WTC11 (cell line): ENCODE measurements around the gene GSG1L2. TPM values are rescaled to one million over a fixed set of nuclear protein-coding genes. Genes with fewer than 3 reads are reported as not detected.

Experiments used
- ATAC-seq: fragments of 200-7000 bp; cut with Tn5 transposase; 2 replicates; pipeline ENCODE4 v1.10.0; 2021; ENCODE audit warnings: mild to moderate bottlenecking, moderate library complexity
- CTCF ChIA-PET: fragments of 300-600 bp; sonication (Branson Sonifier 250); formaldehyde crosslinking; loops from one replicate; lab custom pipeline; 2021; ENCODE audit warnings: antibody characterized with exemption; lab: Charles Lee
- POLR2A ChIA-PET: fragments of 350-600 bp; sonication (Branson Sonifier 250); formaldehyde crosslinking; loops from one replicate; lab custom pipeline; 2021; ENCODE audit warnings: antibody characterized with exemption; lab: Charles Lee
- DNase-seq: peaks from one replicate; pipeline ENCODE4 v3.0.0; 2021; ENCODE audit warnings: low spot score
- H3K27ac Mint-ChIP-seq: 2 replicates; pipeline ENCODE4 v1.8.0; 2021; ENCODE audit warnings: mixed read lengths
- H3K27me3 Mint-ChIP-seq: 2 replicates; pipeline ENCODE4 v1.8.0; 2021; ENCODE audit warnings: low read depth, mild to moderate bottlenecking, moderate library complexity, mixed read lengths
- H3K36me3 Mint-ChIP-seq: 2 replicates; pipeline ENCODE4 v1.8.0; 2021; ENCODE audit warnings: mixed read lengths
- H3K4me1 Mint-ChIP-seq: 2 replicates; pipeline ENCODE4 v1.8.0; 2022; ENCODE audit warnings: mixed read lengths
- H3K4me3 Mint-ChIP-seq: 2 replicates; pipeline ENCODE4 v1.8.0; 2021; ENCODE audit warnings: mild to moderate bottlenecking, moderate library complexity, mixed read lengths
- H3K9me3 Mint-ChIP-seq: 2 replicates; pipeline ENCODE4 v1.8.0; 2021; ENCODE audit warnings: mixed read lengths
- CBFB ChIP-seq: sonication (generic); formaldehyde crosslinking; IDR thresholded peaks from 2 replicates; pipeline ENCODE4 v1.8.1; 2022; ENCODE audit warnings: mild to moderate bottlenecking, low read depth, missing genetic modification reagents
- ETV6 ChIP-seq: sonication (generic); formaldehyde crosslinking; IDR thresholded peaks from 2 replicates; pipeline ENCODE4 v1.8.1; 2022; ENCODE audit warnings: mild to moderate bottlenecking, missing genetic modification reagents
- GABPB1 ChIP-seq: sonication (generic); formaldehyde crosslinking; IDR thresholded peaks from 2 replicates; pipeline ENCODE4 v1.8.1; 2023; ENCODE audit warnings: mild to moderate bottlenecking, missing genetic modification reagents
- GRHL2 ChIP-seq: fragments of 250-450 bp; sonication (Bioruptor Pico); IDR thresholded peaks from 2 replicates; pipeline ENCODE4 v1.8.0; 2022; ENCODE audit warnings: mild to moderate bottlenecking, moderate library complexity; ENCODE audit not compliant: insufficient replicate concordance, severe bottlenecking
- GTF2I ChIP-seq: fragments of 250-450 bp; sonication (Bioruptor Pico); conservative IDR thresholded peaks from 2 replicates; pipeline ENCODE4 v1.4.0; 2021; ENCODE audit warnings: mild to moderate bottlenecking
- JAZF1 ChIP-seq: fragments of 250-450 bp; sonication (Bioruptor Pico); IDR thresholded peaks from 2 replicates; pipeline ENCODE4 v1.9.0; 2021; ENCODE audit warnings: moderate library complexity, mild to moderate bottlenecking, inconsistent platforms
- KAT7 ChIP-seq: sonication (generic); formaldehyde crosslinking; IDR thresholded peaks from 2 replicates; pipeline ENCODE4 v1.8.1; 2023; ENCODE audit warnings: missing genetic modification reagents, mild to moderate bottlenecking, borderline replicate concordance
- MXD4 ChIP-seq: fragments of 250-450 bp; sonication (Bioruptor Pico); IDR thresholded peaks from 2 replicates; pipeline ENCODE4 v1.8.0; 2021; ENCODE audit warnings: mild to moderate bottlenecking, moderate library complexity, borderline replicate concordance
- NFE2L1 ChIP-seq: sonication (generic); formaldehyde crosslinking; IDR thresholded peaks from 2 replicates; pipeline ENCODE4 v1.8.1; 2023; ENCODE audit warnings: missing genetic modification reagents
- NR2C2 ChIP-seq: sonication (generic); formaldehyde crosslinking; IDR thresholded peaks from 2 replicates; pipeline ENCODE4 v1.8.0; 2022; ENCODE audit warnings: mild to moderate bottlenecking, missing genetic modification reagents
- SMAD3 ChIP-seq: sonication (generic); formaldehyde crosslinking; IDR thresholded peaks from 2 replicates; pipeline ENCODE4 v1.8.0; 2022; ENCODE audit warnings: missing genetic modification reagents, mild to moderate bottlenecking, borderline replicate concordance
- TEAD1 ChIP-seq: sonication (generic); formaldehyde crosslinking; IDR thresholded peaks from 2 replicates; pipeline ENCODE4 v1.8.0; 2022; ENCODE audit warnings: mild to moderate bottlenecking, missing genetic modification reagents
- TEAD4 ChIP-seq: sonication (generic); formaldehyde crosslinking; IDR thresholded peaks from 2 replicates; pipeline ENCODE4 v1.8.0; 2022; ENCODE audit warnings: mild to moderate bottlenecking, missing genetic modification reagents
- TP53 ChIP-seq: sonication (generic); formaldehyde crosslinking; IDR thresholded peaks from 2 replicates; pipeline ENCODE4 v1.8.1; 2023; ENCODE audit warnings: mild to moderate bottlenecking, missing genetic modification reagents
- ZNF121 ChIP-seq: sonication (generic); formaldehyde crosslinking; IDR thresholded peaks from 2 replicates; pipeline ENCODE4 v1.8.0; 2023; ENCODE audit warnings: missing genetic modification reagents
- ZNF219 ChIP-seq: sonication (generic); formaldehyde crosslinking; IDR thresholded peaks from 2 replicates; pipeline ENCODE4 v1.8.0; 2023; ENCODE audit warnings: missing genetic modification reagents, mild to moderate bottlenecking, borderline replicate concordance
- ZNF232 ChIP-seq: sonication (generic); formaldehyde crosslinking; IDR thresholded peaks from 2 replicates; pipeline ENCODE4 v1.8.0; 2022; ENCODE audit warnings: mild to moderate bottlenecking, missing genetic modification reagents
- ZNF671 ChIP-seq: fragments of 250-450 bp; sonication (Bioruptor Pico); IDR thresholded peaks from 2 replicates; pipeline ENCODE4 v1.8.0; 2021; ENCODE audit warnings: mild to moderate bottlenecking
- total RNA-seq: library from RNA; stranded (reverse); gene quantifications from 3 replicates; pipeline ENCODE4 v1.2.3, GENCODE V29; 2021
- TF ChIP-seq, protein P1 (sequence below): sonication (generic); formaldehyde crosslinking; IDR thresholded peaks from 2 replicates; pipeline ENCODE4 v1.8.1; 2023; ENCODE audit warnings: mild to moderate bottlenecking, missing genetic modification reagents, moderate library complexity
- TF ChIP-seq, protein P2 (sequence below): sonication (generic); formaldehyde crosslinking; conservative IDR thresholded peaks from 2 replicates; pipeline ENCODE4 v1.8.1; 2023; ENCODE audit warnings: mild to moderate bottlenecking, low read depth, missing genetic modification reagents, moderate library complexity
- TF ChIP-seq, protein P3 (sequence below): sonication (generic); formaldehyde crosslinking; IDR thresholded peaks from 2 replicates; pipeline ENCODE4 v1.8.1; 2023; ENCODE audit warnings: mild to moderate bottlenecking, moderate library complexity, missing genetic modification reagents
- TF ChIP-seq, protein P4 (sequence below): sonication (generic); formaldehyde crosslinking; IDR thresholded peaks from 2 replicates; pipeline ENCODE4 v1.8.0; 2022; ENCODE audit warnings: mild to moderate bottlenecking, missing genetic modification reagents
- TF ChIP-seq, protein P5 (sequence below): sonication (generic); formaldehyde crosslinking; IDR thresholded peaks from 2 replicates; pipeline ENCODE4 v1.8.1; 2023; ENCODE audit warnings: mild to moderate bottlenecking, missing genetic modification reagents, moderate library complexity
- TF ChIP-seq, protein P6 (sequence below): sonication (generic); formaldehyde crosslinking; IDR thresholded peaks from 2 replicates; pipeline ENCODE4 v1.8.0; 2022; ENCODE audit warnings: mild to moderate bottlenecking, missing genetic modification reagents

The GSG1L2 gene
- total RNA-seq, 1 experiment from 2014 or later: not detected

DNA sequence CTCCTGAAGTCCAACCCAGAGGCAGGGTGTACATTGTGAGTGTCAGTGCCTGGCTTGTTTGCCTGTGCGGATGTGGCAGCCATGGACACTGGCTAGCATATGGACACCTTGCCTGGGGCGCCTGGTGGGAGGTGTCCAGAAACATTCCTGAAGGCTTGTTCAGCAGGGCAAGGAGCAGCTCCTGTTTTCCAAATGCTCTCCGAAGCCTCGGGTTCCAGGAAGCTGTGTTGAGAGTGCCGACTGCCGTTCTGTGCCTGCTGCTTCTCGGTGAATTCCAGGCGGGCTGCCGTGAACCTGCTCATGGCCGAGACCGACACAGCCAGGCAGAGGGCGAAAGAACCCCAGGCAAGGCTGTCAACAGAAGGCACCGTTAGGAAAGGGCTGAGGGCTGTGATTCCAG, 19.6 kb downstream of the GSG1L2 start (continued):
- TF ChIP-seq NR2C2 (CRISPR knock-in tag) (no peak), ZNF121 (CRISPR knock-in tag) (no peak), ZNF232 (CRISPR knock-in tag) (no peak)
- TF ChIP-seq, protein P1, sequence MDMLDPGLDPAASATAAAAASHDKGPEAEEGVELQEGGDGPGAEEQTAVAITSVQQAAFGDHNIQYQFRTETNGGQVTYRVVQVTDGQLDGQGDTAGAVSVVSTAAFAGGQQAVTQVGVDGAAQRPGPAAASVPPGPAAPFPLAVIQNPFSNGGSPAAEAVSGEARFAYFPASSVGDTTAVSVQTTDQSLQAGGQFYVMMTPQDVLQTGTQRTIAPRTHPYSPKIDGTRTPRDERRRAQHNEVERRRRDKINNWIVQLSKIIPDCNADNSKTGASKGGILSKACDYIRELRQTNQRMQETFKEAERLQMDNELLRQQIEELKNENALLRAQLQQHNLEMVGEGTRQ (CRISPR knock-in tag): no peak
- TF ChIP-seq, protein P2, sequence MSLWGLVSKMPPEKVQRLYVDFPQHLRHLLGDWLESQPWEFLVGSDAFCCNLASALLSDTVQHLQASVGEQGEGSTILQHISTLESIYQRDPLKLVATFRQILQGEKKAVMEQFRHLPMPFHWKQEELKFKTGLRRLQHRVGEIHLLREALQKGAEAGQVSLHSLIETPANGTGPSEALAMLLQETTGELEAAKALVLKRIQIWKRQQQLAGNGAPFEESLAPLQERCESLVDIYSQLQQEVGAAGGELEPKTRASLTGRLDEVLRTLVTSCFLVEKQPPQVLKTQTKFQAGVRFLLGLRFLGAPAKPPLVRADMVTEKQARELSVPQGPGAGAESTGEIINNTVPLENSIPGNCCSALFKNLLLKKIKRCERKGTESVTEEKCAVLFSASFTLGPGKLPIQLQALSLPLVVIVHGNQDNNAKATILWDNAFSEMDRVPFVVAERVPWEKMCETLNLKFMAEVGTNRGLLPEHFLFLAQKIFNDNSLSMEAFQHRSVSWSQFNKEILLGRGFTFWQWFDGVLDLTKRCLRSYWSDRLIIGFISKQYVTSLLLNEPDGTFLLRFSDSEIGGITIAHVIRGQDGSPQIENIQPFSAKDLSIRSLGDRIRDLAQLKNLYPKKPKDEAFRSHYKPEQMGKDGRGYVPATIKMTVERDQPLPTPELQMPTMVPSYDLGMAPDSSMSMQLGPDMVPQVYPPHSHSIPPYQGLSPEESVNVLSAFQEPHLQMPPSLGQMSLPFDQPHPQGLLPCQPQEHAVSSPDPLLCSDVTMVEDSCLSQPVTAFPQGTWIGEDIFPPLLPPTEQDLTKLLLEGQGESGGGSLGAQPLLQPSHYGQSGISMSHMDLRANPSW (CRISPR knock-in tag): no peak

DNA sequence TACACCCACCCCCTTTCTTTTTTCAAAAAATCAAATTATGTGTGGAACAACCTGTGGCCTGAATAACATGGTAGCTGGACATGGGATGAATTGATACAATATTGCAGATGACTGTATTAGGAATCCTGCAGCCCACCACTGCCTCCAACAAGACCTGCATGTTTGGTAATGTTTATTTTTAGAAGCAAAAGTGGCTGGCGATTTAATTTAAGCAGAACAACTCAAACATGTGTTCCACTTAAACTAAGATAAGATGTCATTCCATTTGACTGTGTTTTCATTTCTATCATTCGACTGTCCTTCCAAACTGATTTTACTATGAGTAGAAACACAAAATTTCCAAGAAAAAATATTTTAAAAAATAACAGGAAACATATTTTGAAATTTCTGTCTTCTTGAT, 20.4 kb downstream of the GSG1L2 start:
- H3K27ac Mint-ChIP-seq: no peak overlapping the region
- TF ChIP-seq GRHL2 (CRISPR knock-in tag) (no peak), ZNF671 (no peak), ETV6 (CRISPR knock-in tag) (no peak), TEAD1 (no peak)
- no peak for ATAC-seq
- no peak overlapping the region for H3K4me3 Mint-ChIP-seq
- ChIA-PET CTCF (interaction anchor here (1.8 kb wide), 1 partner anchor 38 kb away, joined by 5 read pairs; no protein-coding TSS in a partner anchor), POLR2A (no interaction called here)
- H3K9me3 Mint-ChIP-seq: no peaks in the 10 kb centered on the region
- DNase-seq: no peak
- H3K27me3 Mint-ChIP-seq: no peaks in the 10 kb centered on the region
- H3K4me1 Mint-ChIP-seq: no peaks in the 10 kb centered on the region
- no peaks in the 10 kb centered on the region for H3K36me3 Mint-ChIP-seq

DNA sequence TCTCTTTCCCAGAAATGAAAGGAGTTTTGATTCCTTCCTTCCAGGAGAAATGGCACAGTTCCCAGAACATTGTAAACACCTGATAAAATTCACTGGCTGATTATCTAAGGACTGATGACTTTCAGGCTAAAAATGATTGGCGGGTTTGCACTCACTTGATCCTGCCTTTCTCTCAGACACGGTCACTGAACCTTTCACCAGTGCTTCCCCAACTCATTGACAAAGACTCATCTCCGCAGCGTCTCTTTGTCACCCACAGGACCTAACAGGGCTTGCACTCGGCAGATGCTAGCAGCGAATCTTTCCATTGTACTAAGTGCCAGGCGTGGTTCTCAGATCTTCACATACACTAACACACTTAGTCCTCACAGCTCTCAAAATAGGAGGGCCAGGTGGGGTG, 23.2 kb downstream of the GSG1L2 start:
- DNase-seq (no peak), ATAC-seq (no peak)
- no peaks in the 10 kb centered on the region for H3K9me3 Mint-ChIP-seq
- no peak overlapping the region for H3K27ac Mint-ChIP-seq
- no peak overlapping the region for H3K4me3 Mint-ChIP-seq
- H3K4me1 Mint-ChIP-seq: no peaks in the 10 kb centered on the region
- CTCF ChIA-PET: no interaction called here
- POLR2A ChIA-PET: no interaction called here
- TF ChIP-seq GABPB1 (CRISPR knock-in tag) (no peak), TEAD1 (no peak), TP53 (CRISPR knock-in tag) (no peak), NFE2L1 (CRISPR knock-in tag) (no peak), SMAD3 (no peak), CBFB (CRISPR knock-in tag) (no peak), KAT7 (CRISPR knock-in tag) (no peak), TEAD4 (CRISPR knock-in tag) (no peak), JAZF1 (CRISPR knock-in tag) (no peak), MXD4 (CRISPR knock-in tag) (no peak), GTF2I (CRISPR knock-in tag) (no peak), ZNF219 (no peak), ETV6 (CRISPR knock-in tag) (no peak)
- TF ChIP-seq, protein P3, sequence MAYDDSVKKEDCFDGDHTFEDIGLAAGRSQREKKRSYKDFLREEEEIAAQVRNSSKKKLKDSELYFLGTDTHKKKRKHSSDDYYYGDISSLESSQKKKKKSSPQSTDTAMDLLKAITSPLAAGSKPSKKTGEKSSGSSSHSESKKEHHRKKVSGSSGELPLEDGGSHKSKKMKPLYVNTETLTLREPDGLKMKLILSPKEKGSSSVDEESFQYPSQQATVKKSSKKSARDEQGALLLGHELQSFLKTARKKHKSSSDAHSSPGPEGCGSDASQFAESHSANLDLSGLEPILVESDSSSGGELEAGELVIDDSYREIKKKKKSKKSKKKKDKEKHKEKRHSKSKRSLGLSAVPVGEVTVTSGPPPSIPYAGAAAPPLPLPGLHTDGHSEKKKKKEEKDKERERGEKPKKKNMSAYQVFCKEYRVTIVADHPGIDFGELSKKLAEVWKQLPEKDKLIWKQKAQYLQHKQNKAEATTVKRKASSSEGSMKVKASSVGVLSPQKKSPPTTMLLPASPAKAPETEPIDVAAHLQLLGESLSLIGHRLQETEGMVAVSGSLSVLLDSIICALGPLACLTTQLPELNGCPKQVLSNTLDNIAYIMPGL (CRISPR knock-in tag): no peak
- TF ChIP-seq, protein P4, sequence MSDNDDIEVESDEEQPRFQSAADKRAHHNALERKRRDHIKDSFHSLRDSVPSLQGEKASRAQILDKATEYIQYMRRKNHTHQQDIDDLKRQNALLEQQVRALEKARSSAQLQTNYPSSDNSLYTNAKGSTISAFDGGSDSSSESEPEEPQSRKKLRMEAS (CRISPR knock-in tag): no peak
- TF ChIP-seq, protein P5, sequence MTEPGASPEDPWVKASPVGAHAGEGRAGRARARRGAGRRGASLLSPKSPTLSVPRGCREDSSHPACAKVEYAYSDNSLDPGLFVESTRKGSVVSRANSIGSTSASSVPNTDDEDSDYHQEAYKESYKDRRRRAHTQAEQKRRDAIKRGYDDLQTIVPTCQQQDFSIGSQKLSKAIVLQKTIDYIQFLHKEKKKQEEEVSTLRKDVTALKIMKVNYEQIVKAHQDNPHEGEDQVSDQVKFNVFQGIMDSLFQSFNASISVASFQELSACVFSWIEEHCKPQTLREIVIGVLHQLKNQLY (CRISPR knock-in tag): no peak
- TF ChIP-seq, protein P6, sequence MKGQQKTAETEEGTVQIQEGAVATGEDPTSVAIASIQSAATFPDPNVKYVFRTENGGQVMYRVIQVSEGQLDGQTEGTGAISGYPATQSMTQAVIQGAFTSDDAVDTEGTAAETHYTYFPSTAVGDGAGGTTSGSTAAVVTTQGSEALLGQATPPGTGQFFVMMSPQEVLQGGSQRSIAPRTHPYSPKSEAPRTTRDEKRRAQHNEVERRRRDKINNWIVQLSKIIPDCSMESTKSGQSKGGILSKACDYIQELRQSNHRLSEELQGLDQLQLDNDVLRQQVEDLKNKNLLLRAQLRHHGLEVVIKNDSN (CRISPR knock-in tag): no peak
- H3K27me3 Mint-ChIP-seq: no peaks in the 10 kb centered on the region
- H3K36me3 Mint-ChIP-seq: no peaks in the 10 kb centered on the region
